ENCODE results near the gene EPHB6.
A peak's percentile ranks its signal among the peaks of the same experiment; 100 is the strongest.

EPHB6 gene

GRCh38 chr7:142854372-142855113 is at the start of gene EPHB6:
EPHB6 (plus strand) TSS chr7:142855076; CDS start chr7:142863228, 8,152 bp downstream.
- peak; percentile 65 for DNase-seq

DNA sequence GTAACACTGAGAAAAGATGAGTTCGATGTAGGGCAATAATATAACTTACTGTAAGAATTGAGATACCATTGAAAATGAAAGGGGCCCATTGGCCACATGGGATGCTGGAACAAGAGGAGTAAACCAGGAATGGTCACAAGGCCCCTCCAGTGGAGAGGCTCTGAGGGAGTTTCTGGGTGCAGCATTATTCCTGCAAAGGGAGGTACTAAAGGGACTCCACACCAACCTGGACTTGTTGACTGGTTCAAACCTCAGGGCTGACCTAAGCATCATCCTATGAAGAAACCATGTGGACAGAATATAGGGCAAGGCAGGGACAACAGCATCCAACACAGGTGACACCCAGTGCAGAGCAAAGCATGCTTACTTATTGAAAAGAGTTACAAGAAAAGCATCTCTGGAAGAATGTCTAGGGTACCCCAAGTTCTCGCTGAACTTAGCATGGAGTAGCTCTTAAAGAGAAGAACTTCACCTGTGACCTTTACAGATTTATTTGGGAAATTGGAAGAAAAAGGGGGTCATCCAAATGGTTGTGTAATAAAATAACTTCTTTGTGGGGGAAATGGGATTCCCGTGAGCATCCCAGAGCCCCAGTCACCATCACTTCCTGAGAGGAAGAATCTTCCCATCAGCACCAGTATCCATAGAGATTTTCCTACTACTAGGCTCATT is 49.4 kb upstream of the EPHB6 start:
- no peak for DNase-seq

DNA sequence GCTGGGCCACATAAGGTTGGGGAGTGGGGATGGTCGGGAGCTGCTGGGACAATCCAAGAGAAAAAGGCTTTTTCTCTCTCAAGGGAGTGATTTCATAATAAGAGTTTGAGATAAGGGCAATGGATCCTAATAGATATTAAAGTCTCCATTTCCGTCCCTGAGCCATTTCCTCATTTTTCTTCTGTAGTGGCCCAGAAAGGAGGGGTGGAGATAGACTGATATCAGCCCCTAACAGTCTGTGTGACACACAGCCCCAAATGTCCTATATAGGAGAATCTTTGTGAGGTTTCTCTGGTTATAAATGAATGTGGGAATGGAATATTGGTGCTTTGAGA is 48.9 kb upstream of the EPHB6 start:
- no peak for DNase-seq

- no peak for DNase-seq
Observed at GRCh38 chr7:142806957-142807356, 47.9 kb upstream of the EPHB6 start.

GRCh38 chr7:142807855-142808460 is 46.9 kb upstream of the EPHB6 start:
- DNase-seq = no peak

DNA sequence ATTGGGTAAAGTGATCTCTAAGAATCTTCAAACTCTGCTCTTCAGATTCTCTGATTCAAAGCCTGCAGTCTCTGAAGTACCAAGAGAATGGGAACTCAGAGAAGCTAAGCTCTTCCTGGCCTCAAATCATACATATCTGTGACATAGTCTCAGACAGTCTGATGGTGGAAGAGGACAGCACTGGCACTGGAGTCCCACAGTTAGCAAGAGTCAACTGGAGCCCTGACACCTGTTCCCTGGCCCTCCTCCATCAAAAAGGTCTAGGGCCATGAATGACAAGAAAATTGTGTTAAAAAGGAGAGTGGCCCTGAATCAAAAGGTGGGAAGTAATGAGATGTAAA is 46.4 kb upstream of the EPHB6 start:
- DNase-seq = no peak

GRCh38 chr7:142808802-142809583 is 45.9 kb upstream of the EPHB6 start:
- no peak for DNase-seq

- no peak for DNase-seq
Observed at GRCh38 chr7:142809671-142810070, 45.2 kb upstream of the EPHB6 start.

DNA sequence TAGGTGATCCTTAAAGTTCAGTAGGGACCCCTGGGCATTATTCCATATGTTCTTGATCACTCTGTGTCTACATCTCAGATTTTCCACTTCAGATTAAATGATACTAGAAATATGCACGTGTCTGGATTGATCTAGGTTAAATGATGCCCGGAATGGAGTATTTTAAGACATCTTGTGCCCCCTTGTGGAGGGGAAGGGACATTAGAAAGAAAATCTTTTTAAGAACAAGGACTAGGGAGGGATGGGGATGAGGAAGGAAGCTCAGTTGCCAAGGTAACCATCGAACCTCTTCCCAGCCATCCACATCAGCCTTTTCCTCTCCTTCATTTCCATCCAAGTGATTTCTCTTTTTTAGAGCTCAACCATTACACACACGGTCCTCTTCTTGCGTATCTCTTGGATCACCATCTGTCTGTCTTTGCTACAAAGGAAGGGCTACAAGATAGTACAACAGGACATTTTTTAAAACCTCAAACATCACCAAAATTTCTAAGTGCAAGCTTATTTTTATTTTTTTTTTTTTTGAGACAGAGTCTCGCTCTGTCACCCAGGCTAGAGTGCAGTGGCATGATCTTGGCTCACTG is 43.6 kb upstream of the EPHB6 start:
- peak; percentile 77 for DNase-seq

DNA sequence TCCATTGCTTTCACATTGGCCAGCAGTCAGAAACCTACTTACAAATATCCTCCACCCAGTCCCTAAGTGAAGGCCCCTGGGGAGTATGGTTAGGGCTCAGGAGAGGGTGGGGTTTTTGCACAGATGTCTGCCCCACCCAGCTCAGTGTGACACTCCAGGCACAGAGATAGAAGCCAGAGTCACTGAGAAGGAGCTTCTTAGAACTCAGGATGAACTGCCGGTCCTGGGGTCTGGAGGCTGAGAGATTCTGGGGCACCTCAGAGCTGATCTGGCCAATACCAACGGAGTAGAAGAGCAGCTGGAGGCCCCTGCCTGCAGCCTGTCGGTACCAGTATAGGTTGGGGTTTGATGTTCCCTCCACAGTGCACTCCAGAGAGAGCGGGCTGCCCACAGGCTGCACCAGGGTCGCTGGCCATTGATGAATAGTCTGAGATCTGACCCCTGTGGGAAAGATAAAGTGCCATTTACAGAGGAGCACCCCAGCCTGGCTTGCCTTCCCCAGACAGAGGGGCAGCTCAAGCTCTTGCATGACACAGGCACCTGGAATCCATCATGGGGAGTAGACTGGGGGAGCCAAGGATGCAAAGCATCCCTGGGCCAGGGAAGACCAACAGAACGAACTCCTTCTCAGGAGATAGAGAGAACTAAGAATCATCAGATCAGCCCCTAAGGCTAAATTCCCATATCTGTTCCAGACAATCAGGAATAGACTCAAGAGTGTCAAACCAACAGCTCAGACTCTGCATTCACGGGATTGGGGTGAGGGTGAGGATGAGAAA is 42.2 kb upstream of the EPHB6 start:
- DNase-seq = no peak

GRCh38 chr7:142813226-142813625 is 41.6 kb upstream of the EPHB6 start:
- DNase-seq = no peak

DNA sequence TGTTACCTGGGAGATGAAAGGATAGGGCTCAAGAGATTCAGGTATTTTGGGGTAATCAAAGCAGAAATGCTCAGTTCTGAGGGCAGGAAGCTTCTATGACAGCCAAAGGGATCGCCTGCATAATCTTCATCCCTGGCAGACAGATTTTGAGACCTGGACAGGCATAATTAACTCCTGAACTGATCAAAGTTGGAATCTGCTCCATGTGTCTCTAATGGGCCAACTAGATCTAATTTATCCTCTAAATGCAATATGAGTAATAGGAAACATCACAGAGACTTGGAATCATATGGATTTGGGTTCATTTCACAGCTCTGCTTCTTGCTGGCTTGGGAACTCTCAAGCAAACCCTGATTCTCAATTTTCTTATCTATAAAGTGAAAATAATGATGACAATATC is 41.2 kb upstream of the EPHB6 start:
- DNase-seq = no peak

- no peak for DNase-seq
Observed at GRCh38 chr7:142814451-142814850, 40.4 kb upstream of the EPHB6 start.

- no peak for DNase-seq
Observed at GRCh38 chr7:142815134-142815533, 39.7 kb upstream of the EPHB6 start.

DNA sequence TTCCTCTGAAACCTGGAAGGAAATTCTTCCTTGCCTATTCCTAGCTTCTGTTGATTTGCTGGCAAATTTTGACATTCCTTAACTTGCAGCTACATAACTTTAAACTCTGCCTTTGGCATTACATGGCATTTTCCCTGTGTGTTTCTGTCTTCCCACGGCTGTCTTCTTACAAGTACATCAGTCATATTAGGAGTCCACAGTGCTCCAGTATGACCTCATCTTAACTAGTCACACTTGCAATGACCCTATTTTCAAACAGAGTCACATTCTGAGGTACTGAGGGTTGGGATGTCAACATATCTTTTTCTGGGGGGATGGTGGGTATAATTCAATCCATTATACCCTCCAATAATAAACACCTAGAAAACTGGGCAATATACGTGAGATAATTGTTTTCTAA is 37.4 kb upstream of the EPHB6 start:
- DNase-seq = no peak

DNA sequence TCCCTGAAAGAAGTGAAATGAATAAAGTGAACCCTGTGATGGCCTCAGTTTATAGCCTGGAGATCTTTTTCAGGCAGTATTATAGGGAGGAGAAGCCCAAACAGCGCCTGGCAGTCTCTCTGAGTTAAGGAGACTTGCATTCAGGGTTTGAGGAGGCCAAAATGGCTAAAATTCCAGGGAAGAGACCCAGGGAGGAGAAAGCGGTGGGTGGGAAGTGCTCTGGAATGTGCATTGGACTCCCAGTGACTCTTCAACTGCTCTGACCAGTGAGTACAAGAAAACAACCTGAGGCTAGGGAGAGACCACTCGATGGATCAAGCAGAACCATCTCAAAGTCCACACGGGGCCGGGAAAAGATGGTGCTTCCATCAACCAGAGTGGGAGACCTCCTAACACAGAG is 35.3 kb upstream of the EPHB6 start:
- DNase-seq = no peak

- no peak for DNase-seq
Observed at GRCh38 chr7:142822714-142823113, 32.2 kb upstream of the EPHB6 start.

DNA sequence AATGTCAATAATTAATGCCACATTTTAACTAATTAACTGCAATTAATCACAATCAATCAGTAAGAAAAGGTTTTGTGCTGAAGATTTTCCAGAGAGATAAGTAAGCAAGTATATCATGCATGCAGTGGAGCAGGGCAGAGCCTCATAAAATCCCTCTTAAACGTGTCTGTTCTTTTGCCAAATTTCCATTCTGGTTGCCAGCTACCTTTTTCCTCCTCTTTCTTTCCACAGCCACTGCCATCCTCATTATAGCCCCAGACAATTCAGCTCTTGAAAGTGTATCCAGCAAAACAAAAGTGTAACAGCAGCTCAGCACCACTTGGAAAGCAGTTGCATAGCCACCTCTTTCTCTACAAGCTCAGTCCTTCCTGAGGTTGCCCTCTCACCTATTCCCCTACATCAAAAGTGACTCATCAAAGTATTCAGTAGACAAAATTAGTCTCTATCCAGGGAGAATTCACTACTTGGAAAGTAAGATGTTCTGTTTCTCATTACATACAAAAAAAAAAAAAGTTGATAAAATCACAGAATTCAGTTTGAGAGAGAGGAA is 26.9 kb upstream of the EPHB6 start:
- DNase-seq = peak; percentile 96

DNA sequence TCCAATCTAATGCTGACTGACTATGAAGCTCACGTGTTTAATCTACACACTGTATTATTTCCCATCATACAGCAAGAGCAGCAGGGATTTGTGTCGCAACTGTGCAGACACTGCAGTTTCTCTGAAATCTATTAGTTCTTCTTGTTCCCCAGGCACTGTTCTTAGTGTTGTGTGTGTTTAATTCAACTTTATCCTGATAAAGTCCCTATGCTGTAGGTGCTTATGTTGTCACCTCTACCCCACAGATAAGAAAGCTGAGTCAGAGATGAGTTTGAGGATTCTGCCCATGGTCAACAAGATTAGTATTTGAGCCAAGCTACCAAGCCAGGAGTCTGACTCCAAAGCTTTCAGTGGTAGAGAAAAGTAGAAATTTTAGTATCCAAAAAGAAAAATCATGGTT is 22.5 kb upstream of the EPHB6 start:
- no peak for DNase-seq

DNA sequence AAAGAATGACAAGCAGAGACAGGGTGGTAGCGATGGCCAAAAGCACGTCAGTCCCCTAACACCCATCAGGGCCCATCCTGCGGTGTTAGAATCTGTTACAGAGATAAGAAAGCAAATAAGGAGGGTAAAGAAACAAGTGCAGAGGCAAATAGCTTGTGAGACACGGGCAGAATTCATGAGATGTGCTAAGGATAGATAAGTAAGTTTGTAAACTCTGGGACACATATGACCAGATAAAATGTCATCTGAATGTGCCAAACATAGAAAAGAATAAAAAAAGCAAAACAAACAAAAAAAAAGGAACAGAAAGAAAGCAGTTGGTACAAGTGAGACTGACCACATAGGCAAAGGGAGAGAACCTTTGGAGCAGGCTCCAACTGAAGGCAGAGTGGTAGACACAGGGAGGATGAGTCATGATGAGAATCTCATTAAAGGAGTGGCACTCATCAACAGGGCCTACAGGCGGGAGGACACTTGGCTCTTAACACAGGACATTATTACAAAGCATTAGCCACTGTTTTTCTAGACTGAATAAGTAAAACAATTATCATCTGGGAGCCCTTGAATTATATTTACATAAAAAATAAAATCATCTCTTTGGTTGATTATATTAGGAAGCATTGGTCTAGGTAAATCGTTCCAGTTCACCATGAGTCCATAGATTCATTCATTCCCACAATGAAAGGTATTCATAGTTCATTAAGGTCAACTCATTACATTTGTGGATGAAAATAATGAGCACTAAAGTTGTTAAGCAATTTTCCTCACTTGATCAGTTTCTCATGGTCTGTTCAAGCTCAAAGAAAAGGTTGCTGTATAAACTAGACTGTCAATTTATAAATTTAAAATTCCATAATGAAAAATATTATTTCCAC is 21.5 kb upstream of the EPHB6 start:
- DNase-seq = no peak

DNA sequence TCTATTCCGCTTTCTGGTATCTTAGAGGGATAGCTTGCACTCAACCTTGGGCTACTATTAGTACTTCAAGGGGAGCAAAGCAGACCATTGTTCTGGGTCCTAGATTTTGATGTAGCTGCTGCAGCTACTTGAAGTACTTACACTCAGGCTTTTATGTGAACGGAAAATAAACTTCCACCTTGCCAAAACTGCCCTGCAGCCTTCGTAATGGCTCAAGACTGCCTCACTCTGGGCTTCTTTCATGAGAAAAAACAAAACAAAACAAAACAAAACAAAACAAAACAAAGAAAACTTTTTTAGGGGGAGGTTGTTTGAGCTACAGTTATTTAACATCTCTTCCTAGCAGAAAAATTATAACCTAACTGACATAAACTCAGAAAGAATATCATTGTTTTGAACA is 19.4 kb upstream of the EPHB6 start:
- DNase-seq = no peak

All from NCI-H1105 treated with DMSO at 0.1 percent for 48 hours (cell line).